ENCODE measurements around the gene SPO11.

Gene SPO11

GRCh38 chr20:57375652-57376230, 46.1 kb downstream of the SPO11 start:
- DNase-seq (ENCODE audit: low spot score) = no peak

GRCh38 chr20:57377350-57377749, 47.7 kb downstream of the SPO11 start:
- no peak for DNase-seq (ENCODE audit: low spot score)

- DNase-seq (ENCODE audit: low spot score) = no peak
These were observed 48.5 kb downstream of the SPO11 start for GRCh38 chr20:57378107-57378506.

DNA sequence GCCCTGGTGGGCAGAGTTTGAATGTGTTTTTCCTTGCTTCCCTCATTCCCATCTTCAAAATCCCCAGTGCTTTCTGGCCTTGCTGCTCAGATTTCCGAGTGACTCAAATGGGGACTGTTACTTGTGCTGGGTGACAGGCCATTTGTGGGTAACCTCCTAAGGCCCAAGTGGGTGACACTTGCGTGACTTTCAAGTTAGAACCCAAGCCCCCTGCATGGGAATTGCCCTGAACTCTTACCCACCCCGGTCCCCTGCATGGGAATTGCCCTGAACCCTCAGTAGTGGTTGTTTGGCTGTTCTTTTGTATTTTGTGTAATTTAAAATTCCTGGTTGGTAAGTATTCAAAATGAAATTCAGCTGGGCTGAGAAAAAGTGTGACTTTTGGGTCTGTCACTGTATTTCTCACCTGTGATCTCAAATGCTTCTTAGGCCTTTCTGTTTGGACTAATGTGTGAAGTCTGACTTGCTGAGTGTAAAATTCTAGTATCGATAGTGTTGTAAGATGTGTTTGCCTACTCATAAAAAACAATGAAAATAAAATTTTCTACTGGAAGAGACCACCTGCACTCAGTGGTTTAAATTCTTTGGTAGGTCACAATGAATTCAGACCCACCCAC, 49.2 kb downstream of the SPO11 start:
- DNase-seq (ENCODE audit: low spot score) = no peak

- no peak for DNase-seq (ENCODE audit: low spot score)
These were observed 49.7 kb downstream of the SPO11 start for GRCh38 chr20:57379263-57379647.

DNA sequence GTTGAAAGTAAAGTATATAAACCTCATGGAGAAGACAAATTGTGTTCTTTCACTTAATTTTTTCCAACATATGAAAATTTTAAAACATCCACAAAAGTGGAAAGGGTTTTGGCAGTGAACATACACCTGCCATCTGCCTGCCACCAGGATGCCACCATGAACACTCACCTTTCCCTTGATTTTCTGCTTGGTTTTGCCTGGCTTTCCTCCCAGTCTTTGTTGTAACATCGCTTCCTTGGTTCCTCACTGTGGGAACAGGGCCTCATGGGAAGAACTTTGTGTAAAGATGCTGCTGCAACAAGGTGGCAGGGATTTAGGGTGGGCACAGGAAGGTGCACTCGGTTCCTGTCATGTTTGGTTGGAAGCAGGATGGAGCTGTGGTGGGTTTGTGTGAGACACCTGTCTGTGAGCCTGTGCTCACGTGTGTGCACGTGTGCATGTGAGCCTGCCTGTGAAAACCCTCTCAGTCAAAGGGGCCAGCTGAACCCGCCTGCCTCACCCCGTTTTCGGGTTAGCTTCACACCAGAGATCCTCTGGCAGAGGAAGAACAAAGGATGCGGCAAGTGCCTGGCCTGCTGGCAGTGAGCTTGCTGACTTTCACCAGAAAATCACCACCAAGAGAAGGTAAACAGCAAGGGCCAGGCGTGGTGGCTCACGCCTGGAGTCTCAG, 50.6 kb downstream of the SPO11 start:
- DNase-seq (ENCODE audit: low spot score) = no peak

GRCh38 chr20:57381596-57382503, 52.2 kb downstream of the SPO11 start:
- DNase-seq (ENCODE audit: low spot score) = peak; percentile 88

- no peak for DNase-seq (ENCODE audit: low spot score)
These were observed 52.9 kb downstream of the SPO11 start for GRCh38 chr20:57382516-57382915.

GRCh38 chr20:57383447-57384347, 54.1 kb downstream of the SPO11 start:
- DNase-seq (ENCODE audit: low spot score) = no peak

DNA sequence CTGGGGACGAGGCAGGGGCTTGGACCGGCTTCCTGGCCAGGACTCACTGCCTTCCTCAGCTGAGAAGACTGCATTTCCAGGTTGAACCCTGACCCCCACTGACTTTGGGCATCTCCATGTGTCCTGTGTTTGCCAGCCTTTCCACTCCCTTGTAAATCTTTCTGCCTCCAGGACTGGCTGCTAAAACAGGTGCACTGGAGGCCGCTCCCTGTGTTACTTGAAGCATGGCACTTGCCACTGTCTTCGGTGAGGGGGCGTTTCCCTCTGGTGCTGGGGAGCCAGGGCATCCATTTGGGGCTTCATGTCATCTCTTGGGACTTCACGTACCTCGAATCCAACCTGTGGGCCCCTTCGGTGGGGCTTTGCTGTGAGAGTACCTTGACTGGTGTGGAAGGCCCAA, 54.9 kb downstream of the SPO11 start:
- no peak for DNase-seq (ENCODE audit: low spot score)

DNA sequence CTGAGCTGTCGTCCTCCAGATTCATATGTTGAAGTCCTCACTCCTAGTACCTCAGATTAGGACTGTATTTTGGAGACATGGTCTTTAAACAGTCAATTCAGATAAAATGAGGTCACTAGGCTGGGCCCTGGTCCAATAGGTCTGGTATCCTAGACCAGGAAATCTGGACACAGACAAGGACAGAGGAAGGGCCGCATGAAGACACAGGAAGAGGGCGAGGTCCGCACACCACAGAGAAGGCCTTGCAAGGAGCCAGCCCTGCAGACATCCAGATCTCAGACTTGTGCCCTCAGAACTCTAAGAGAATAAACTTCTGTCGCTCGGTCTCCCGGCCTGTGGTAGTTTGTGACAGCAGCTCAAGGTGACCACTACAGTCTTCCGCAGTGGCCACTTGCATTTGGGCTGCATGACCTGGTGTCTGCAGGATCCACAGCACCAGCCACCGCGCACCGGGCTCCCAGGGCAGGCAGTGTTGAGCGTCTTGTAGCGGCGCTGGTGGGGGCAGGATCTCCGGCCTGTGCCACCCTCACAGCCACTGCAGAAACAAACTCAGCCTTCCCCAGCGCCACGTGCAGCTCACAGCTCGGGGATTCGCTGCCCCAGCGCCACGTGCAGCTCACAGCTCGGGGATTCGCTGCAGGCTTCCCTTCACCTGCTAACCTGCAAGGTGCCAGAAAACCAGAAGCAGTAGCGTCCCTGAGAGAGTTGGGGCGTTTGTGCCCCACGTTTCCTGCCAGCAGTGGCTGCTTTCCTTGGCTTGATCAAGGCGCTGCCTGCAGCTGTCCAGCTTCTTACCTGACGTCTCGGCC, 55.6 kb downstream of the SPO11 start:
- peak; percentile 9 for DNase-seq (ENCODE audit: low spot score)

DNA sequence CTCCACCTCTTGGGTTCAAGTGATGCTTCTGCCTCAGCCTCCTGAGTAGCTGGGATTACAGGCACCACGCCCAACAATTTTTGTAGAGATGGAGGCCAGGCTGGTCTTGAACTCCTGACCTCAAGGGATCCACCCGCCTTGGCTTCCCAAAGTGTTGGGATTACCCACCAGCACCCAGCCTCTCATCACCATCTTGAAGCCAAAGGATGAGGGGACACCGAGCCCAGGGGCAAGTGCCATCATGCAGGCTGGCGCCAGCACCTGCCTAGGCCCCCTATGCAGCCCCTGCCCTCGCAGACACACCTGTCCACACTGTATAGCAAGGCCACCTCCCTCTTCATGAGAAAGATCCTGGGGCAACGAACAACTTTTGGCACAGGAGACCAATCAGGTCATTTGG, 56.3 kb downstream of the SPO11 start:
- no peak for DNase-seq (ENCODE audit: low spot score)

DNA sequence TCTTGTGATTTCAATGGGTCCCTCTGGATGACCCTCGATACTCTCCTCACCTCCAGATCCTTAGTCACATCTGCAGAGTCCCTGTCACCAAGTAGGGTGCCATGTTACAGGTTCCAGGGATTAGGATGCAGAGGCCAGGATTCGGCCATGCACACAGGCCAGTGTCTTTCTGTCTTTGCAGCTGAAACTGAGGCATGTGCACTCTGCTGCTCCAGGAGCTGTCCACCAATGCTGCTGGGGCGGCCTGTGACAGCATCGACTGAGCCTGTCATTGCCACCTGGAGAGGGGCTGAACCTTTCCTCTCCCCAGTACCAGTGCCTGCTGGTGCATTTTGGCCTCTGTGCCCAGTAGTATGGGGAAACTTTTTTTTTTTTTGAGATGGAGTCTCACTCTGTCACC, 57.2 kb downstream of the SPO11 start:
- DNase-seq (ENCODE audit: low spot score) = no peak

- DNase-seq (ENCODE audit: low spot score) = no peak
These were observed 57.9 kb downstream of the SPO11 start for GRCh38 chr20:57387463-57387862.

GRCh38 chr20:57387945-57388371, 58.4 kb downstream of the SPO11 start:
- no peak for DNase-seq (ENCODE audit: low spot score)

- peak; percentile 93 for DNase-seq (ENCODE audit: low spot score)
These were observed 59.5 kb downstream of the SPO11 start for GRCh38 chr20:57388953-57389694.

DNA sequence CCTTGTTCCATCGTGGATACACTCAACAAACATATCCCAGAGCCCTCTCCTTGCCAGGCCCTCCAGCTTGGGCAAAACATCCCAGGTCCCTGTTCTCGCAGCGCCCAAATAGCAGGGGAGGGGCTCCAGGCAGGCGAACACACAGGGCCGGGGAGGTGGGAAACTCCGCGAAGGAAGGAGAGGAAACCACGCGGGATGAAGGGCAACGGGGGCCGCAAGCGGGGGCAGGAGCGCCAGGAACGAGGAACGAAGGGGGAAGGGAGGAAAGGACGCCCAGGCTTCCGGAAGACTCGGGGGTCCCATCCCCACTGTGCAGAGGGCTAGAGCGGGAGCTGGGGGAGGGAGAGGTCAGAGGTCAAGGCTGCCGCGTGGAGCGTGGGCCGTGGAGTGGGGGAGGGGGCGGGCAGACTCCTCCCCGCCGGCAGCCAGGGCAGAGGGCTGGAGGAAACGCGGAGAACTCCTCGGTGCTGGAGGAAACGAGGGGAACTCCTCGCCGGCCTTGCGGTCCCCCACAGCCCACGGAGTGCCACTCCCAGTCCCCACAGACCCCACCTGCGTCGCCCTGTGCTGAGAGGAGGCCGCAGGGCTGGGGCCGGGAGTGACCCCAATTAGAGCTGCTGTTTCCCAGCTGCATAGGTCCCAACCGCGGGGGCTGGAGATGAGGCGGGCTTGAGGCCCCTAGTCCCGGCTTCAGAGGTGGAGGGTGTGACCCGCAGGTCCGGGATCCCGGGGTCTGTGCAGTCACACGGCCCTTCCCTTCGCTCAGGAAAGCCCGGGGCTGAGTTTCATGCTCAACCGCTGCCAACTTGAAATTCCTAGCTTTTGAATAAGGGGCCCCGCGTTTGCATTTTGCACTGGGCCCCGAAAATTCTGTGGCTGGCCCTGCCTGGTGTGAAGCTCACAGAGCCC, 60.3 kb downstream of the SPO11 start:
- DNase-seq (ENCODE audit: low spot score) = no peak

GRCh38 chr20:57390604-57391438, 61.2 kb downstream of the SPO11 start, which contains the start of gene RBM38:
TSS of gene RBM38 (plus strand) at chr20:57391396. CDS start at chr20:57391582, 186 bp downstream.
- peak; percentile 97 for DNase-seq (ENCODE audit: low spot score)

All from AG20443 (cell line).